Breast epithelium (tissue), 4 donors: ENCODE results near the gene PKLR. TPM values are rescaled to one million over a fixed set of nuclear protein-coding genes. Genes with fewer than 3 reads are reported as not detected.

ENCODE experiments used
- DNase-seq, 2 donors: peaks; one replicate each; pipeline ENCODE4 v3.0.0-alpha.2; 2019; ENCODE audit warnings: low spot score in 2 of 2
- H3K27ac ChIP-seq, 2 donors: fragments of 200-600 bp; sonication (generic) in 1 of 2; one replicate each; pipeline ENCODE4 v1.5.1; 2016 to 2019; ENCODE audit warnings: mild to moderate bottlenecking in 1 of 2
- H3K27me3 ChIP-seq, 2 donors: fragments of 200-600 bp; sonication (generic) in 1 of 2; one replicate each; pipeline versions ENCODE4 v1.5.1 to v1.6.0; 2017 to 2019; ENCODE audit warnings: control low read depth in 1 of 2, mild to moderate bottlenecking in 1 of 2
- H3K36me3 ChIP-seq: fragments of 200-600 bp; one replicate; pipeline ENCODE4 v1.5.1; 2019
- H3K4me1 ChIP-seq, 2 donors: fragments of 200-600 bp; sonication (generic); one replicate each; pipeline ENCODE4 v1.5.1; 2016 to 2019; ENCODE audit warnings: control low read depth in 1 of 2
- H3K4me3 ChIP-seq, 3 donors: fragments of 200-600 bp; sonication (generic); 1 replicate in 2 of 3; 2 replicates in 1 of 3; pipeline ENCODE4 v1.5.1; 2016 to 2019; ENCODE audit warnings: mild to moderate bottlenecking in 3 of 3, moderate library complexity in 2 of 3
- H3K9me3 ChIP-seq, 2 donors: fragments of 200-600 bp; sonication (generic) in 1 of 2; one replicate each; pipeline ENCODE4 v1.5.1; 2016 to 2019; ENCODE audit warnings: control low read depth in 1 of 2
- POLR2A ChIP-seq: fragments of 450-650 bp; IDR thresholded peaks from one replicate; pipeline ENCODE4 v1.6.1; 2016; ENCODE audit warnings: antibody characterized with exemption, mild to moderate bottlenecking, moderate library complexity
- POLR2AphosphoS5 ChIP-seq, 3 donors: sonication (generic); formaldehyde crosslinking; IDR thresholded peaks; one replicate each; pipeline ENCODE4 v1.6.1; 2017; ENCODE audit warnings: antibody characterized with exemption in 3 of 3
- intact Hi-C: fragments of 100-400 bp; cut with DNase I; formaldehyde crosslinking; loops from one replicate; pipeline ENCODE4 v1.15.1; 2023; ENCODE audit warnings: low total_unique reads
- total RNA-seq, 3 donors: library from RNA; depleted of rRNA; stranded (reverse); fragments of >200 nt; gene quantifications; one replicate each; pipeline ENCODE4 v1.1.0, GENCODE V29; 2016
- TF ChIP-seq, protein P1 (sequence below), 3 donors: fragments of 450-650 bp; IDR thresholded peaks; one replicate each; pipeline ENCODE4 v1.5.1; 2016 to 2017; ENCODE audit warnings: antibody characterized with exemption in 3 of 3, mild to moderate bottlenecking in 3 of 3, moderate library complexity in 3 of 3

The PKLR gene
- total RNA-seq, 3 donors from 2014 or later = 0.33 TPM; not detected in 2

DNA sequence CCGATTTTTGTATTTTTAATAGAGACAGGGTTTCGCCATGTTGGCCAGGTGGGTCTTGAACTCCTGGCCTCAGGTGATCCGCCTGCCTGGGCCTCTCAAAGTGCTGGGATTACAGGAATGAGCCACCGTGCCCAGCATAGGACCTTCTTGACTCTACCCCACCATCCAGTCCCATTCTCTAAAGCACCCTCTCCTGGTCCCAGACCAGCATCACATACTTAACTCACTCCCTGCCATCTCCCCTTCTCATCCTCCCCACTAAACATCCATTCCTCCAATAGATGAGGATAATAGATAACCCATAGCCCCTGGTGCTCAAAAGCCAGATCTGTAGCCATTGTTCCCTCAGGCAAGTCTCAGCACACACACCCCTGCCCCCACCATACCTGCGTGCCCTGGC is 48.0 kb downstream of the PKLR start:
- Histone ChIP-seq H3K9me3 (no peaks in the 10 kb centered on the region), H3K27ac (no peak overlapping the region), H3K36me3 (no peaks in the 10 kb centered on the region), H3K4me3 (no peak overlapping the region), H3K4me1 (peaks cover 7 to 10% of the 10 kb centered on the region in 2 donors), H3K27me3 (no peaks in the 10 kb centered on the region)
- TF ChIP-seq POLR2A = no peak
- TF ChIP-seq, protein P1, sequence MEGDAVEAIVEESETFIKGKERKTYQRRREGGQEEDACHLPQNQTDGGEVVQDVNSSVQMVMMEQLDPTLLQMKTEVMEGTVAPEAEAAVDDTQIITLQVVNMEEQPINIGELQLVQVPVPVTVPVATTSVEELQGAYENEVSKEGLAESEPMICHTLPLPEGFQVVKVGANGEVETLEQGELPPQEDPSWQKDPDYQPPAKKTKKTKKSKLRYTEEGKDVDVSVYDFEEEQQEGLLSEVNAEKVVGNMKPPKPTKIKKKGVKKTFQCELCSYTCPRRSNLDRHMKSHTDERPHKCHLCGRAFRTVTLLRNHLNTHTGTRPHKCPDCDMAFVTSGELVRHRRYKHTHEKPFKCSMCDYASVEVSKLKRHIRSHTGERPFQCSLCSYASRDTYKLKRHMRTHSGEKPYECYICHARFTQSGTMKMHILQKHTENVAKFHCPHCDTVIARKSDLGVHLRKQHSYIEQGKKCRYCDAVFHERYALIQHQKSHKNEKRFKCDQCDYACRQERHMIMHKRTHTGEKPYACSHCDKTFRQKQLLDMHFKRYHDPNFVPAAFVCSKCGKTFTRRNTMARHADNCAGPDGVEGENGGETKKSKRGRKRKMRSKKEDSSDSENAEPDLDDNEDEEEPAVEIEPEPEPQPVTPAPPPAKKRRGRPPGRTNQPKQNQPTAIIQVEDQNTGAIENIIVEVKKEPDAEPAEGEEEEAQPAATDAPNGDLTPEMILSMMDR (IDR thresholded peaks at IDR 0.05) = no peak
- no peak for TF ChIP-seq POLR2AphosphoS5 (IDR thresholded peaks at IDR 0.05)
- DNase-seq = no peak
- intact Hi-C loops = loop anchor here (5.0 kb wide), 1 partner anchor 69 kb away; the partner anchor contains the start of gene RUSC1

DNA sequence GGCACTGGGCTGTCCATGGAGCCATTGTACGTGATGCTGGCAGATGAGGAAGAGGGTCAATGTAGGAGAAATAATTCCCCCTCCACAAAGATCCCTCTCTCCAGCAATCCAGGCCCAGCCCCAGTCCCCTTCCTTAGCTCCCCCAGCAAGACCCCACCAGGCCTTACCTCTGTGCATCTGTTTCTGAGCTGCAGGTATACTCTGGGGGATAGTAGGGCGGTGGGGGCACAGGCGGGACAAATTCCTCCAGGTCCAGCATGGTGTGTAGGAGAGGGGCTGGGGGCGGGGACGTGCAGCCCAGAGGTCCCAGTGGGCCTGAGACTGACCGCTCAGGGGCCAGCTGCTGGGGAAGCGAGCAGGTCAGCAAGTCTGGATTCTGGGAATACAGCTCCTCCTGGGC is 49.7 kb downstream of the PKLR start:
- Histone ChIP-seq H3K27ac (no peak overlapping the region), H3K4me3 (no peak overlapping the region), H3K36me3 (no peaks in the 10 kb centered on the region), H3K4me1 (peaks cover 7 to 10% of the 10 kb centered on the region in 2 donors), H3K27me3 (no peaks in the 10 kb centered on the region), H3K9me3 (no peaks in the 10 kb centered on the region)
- TF ChIP-seq POLR2A = no peak
- TF ChIP-seq, protein P1 (IDR thresholded peaks at IDR 0.05) = no peak
- TF ChIP-seq POLR2AphosphoS5 (IDR thresholded peaks at IDR 0.05) = no peak
- intact Hi-C loops = loop anchor here (5.0 kb wide), 1 partner anchor 71 kb away; the partner anchor contains the start of gene RUSC1
- DNase-seq = no peak

DNA sequence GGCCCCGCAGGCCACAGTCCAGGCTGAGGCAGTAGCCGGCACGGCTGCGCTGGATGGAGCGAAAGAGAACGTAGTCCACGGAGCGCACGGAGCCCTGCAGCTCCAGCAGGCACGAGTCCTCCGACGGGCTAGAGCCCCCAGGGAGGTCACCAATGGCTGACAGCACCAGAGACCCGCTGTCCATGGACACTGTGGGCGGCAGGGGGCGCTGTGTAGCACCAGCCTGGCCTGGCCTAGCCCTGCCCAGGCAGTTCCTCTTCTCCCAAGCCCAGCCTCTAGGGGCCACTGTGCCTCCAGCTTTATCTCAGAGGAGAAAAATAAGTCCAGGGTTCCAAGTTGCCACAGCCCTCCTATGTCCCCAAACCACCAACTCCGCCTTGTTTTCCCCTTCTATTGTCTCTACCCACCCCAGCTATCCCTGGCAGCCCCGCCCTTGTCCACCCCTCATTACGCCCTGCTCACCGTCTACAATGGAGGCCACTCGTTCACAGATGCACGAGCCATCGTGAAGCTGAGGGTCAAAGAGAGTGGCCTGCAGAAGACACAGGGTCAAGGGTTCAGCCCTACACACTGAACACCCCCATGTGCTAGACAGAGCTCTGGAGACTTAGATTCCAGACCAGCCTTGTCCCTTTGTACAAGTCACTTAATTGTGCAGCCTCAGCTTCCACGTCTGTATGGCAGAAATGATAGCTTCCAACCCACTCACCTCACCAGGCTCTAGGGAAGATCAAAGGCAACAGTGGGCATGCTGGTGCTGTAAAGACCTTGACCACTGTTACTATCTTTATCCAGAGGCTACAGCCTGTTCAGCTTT is 50.4 kb downstream of the PKLR start:
- peak overlapping the region; percentile 20 to 52 (median 27) for H3K4me3 ChIP-seq
- DNase-seq = peak; percentile 86 to 92
- H3K9me3 ChIP-seq = no peaks in the 10 kb centered on the region
- TF ChIP-seq POLR2AphosphoS5 (IDR thresholded peaks at IDR 0.05) = peak in 2 of 3 donors; percentile 24 to 66
- TF ChIP-seq, protein P1 (IDR thresholded peaks at IDR 0.05) = peak; percentile 98 to 99 (median 98)
- no peak for TF ChIP-seq POLR2A
- H3K4me1 ChIP-seq = peaks cover 7 to 10% of the 10 kb centered on the region in 2 donors
- peak overlapping the region; percentile 8 to 41 for H3K27ac ChIP-seq
- intact Hi-C loops = loop anchor here (5.0 kb wide), 1 partner anchor 71 kb away; the partner anchor contains the start of gene RUSC1
- no peaks in the 10 kb centered on the region for H3K27me3 ChIP-seq
- no peaks in the 10 kb centered on the region for H3K36me3 ChIP-seq

DNA sequence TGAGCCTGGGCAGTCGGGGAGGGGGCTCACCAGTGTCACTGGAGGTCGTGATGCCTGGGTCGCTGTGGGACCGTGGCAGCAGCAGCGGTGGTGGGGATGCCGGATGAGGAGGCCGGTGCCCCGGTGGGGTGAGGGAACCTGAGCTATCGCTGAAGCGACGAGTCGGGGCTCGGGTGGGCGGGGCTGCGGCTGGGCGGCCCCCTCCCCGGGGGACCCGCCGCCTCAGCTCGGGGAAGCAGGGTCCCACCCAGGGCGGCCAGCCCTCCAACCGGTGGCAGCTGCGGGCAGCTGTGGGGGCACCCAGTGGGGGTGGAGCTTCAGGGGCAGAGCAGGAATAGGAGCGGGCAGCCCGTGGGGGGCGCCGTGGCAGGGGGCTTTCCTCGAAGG is 51.0 kb downstream of the PKLR start:
- Histone ChIP-seq H3K36me3 (no peaks in the 10 kb centered on the region), H3K9me3 (no peaks in the 10 kb centered on the region), H3K27me3 (no peaks in the 10 kb centered on the region), H3K4me3 (peak overlapping the region; percentile 20 to 52 (median 27)), H3K27ac (peak overlapping the region; percentile 8 to 40), H3K4me1 (peaks cover 7 to 10% of the 10 kb centered on the region in 2 donors)
- TF ChIP-seq, protein P1 (IDR thresholded peaks at IDR 0.05) = no peak
- TF ChIP-seq POLR2AphosphoS5 (IDR thresholded peaks at IDR 0.05) = no peak
- no peak for TF ChIP-seq POLR2A
- intact Hi-C loops = loop anchor here (5.0 kb wide), 1 partner anchor 72 kb away; the partner anchor contains the start of gene RUSC1
- no peak for DNase-seq
